Activated naive CD8-positive, alpha-beta T cell treated with anti-CD3 and anti-CD28 coated beads for 36 hours (primary cell): ENCODE results near the gene PDE11A. TPM values are rescaled to one million over a fixed set of nuclear protein-coding genes. Genes with fewer than 3 reads are reported as not detected.
"Not testable (repeated sequence)": the region's sequence is repeated elsewhere in the genome, so short reads cannot be mapped to it uniquely, and the experiment has no call there.

Experiments used
- DNase-seq: peaks from one replicate; pipeline ENCODE4 v3.0.0; 2021
- H3K27ac Mint-ChIP-seq: one replicate; pipeline ENCODE4 v1.8.0; 2022; ENCODE audit warnings: mild to moderate bottlenecking, moderate library complexity, mixed read lengths
- H3K27me3 Mint-ChIP-seq: one replicate; pipeline ENCODE4 v1.8.0; 2022; ENCODE audit warnings: mild to moderate bottlenecking, mixed read lengths
- H3K36me3 Mint-ChIP-seq: one replicate; pipeline ENCODE4 v1.8.0; 2021; ENCODE audit warnings: mild to moderate bottlenecking, mixed read lengths
- H3K4me1 Mint-ChIP-seq: one replicate; pipeline ENCODE4 v1.8.0; 2021; ENCODE audit warnings: mixed read lengths
- H3K4me3 Mint-ChIP-seq: one replicate; pipeline ENCODE4 v1.8.0; 2022; ENCODE audit warnings: mild to moderate bottlenecking, moderate library complexity, mixed read lengths
- H3K9me3 Mint-ChIP-seq: one replicate; pipeline ENCODE4 v1.8.0; 2022; ENCODE audit warnings: mixed read lengths
- total RNA-seq, 2 experiments: library from RNA; stranded (reverse); gene quantifications; one replicate each; pipeline ENCODE4 v1.2.3, GENCODE V29; 2021

The PDE11A gene
- total RNA-seq, 2 experiments from 2014 or later, result 0.10 TPM; not detected in 1

DNA sequence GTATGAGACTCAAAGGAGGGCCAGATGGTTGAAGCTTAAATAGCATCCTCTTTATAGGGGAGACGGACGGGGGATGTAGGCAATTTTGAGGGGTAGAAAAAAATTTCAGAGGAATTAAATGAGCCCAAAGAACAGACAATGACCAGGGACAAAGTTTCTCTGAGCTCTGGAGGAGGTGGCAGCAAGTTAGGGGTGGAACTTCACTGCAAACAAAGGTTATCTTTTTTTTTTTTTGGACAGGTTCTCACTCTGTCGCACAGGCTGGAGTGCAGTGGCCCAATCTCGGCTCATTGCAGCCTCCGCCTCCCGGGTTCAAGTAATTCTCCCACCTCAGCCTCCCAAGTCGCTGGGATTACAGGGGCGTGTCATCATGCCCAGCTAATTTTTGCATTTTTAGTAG is 195.6 kb downstream of the PDE11A start:
- H3K27me3 Mint-ChIP-seq, result peaks cover 11% of the 10 kb centered on the region

GRCh38 chr2:177874686-177875085 is 197.9 kb downstream of the PDE11A start:
- no peaks in the 10 kb centered on the region for H3K4me1 Mint-ChIP-seq
- H3K4me3 Mint-ChIP-seq, result no peak overlapping the region
- H3K9me3 Mint-ChIP-seq, result no peaks in the 10 kb centered on the region
- no peaks in the 10 kb centered on the region for H3K36me3 Mint-ChIP-seq
- H3K27ac Mint-ChIP-seq, result no peak overlapping the region
- DNase-seq, result no peak
- peaks cover 10% of the 10 kb centered on the region for H3K27me3 Mint-ChIP-seq

More for the DNA sequence above, 195.6 kb downstream of the PDE11A start:
- Mint-ChIP-seq H3K9me3 (peaks cover 2% of the 10 kb centered on the region), H3K27ac (no peak overlapping the region), H3K4me3 (no peak overlapping the region), H3K36me3 (no peaks in the 10 kb centered on the region), H3K4me1 (no peaks in the 10 kb centered on the region)
- no peak for DNase-seq

- Mint-ChIP-seq H3K27ac (no peak overlapping the region), H3K27me3 (peaks cover 10% of the 10 kb centered on the region), H3K4me1 (no peaks in the 10 kb centered on the region), H3K36me3 (no peaks in the 10 kb centered on the region), H3K9me3 (no peaks in the 10 kb centered on the region), H3K4me3 (no peak overlapping the region)
- DNase-seq, result no peak
Observed at GRCh38 chr2:177873915-177874314, 198.7 kb downstream of the PDE11A start.

DNA sequence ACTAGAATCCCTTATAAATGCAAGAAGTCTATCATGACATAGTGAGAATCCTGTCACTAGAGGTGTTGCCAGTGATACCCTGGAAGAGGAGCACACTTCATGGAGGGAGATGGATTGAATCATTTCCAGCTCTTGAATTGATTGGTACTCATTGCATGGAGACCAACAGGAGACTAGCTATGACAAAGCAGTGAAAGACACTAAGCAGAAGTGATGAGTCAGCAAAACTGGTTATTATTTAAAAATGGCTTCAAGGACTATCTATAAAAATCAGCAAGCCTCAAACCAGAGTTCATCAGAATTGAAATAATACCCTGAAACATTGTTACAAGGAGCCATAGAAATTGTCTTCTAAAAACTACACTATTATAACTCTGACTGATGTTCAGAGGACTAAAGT is 200.3 kb downstream of the PDE11A start:
- DNase-seq, result no peak
- Mint-ChIP-seq H3K9me3 (no peaks in the 10 kb centered on the region), H3K4me1 (no peaks in the 10 kb centered on the region)

DNA sequence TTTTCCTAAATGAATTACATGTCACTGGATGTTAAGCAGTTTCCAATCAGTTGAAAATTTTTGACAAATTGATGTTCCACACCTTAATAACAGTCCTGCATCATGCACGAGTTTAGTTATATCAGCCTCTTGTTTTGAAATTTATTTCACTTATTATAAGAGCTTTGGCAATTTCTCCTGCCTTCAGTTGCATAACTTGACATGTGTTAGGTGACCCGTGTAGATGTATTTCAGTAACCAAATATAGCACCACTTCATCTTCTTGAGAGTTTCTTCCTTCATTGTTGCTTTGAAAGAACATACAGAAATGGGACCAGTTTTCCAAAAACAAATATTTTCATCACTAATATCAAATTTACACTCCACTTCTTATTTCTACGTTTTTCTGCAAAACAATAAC is 202.7 kb downstream of the PDE11A start:
- no peak for DNase-seq
- H3K9me3 Mint-ChIP-seq, result no peaks in the 10 kb centered on the region
- no peak overlapping the region for H3K4me3 Mint-ChIP-seq
- no peaks in the 10 kb centered on the region for H3K36me3 Mint-ChIP-seq
- H3K4me1 Mint-ChIP-seq, result no peaks in the 10 kb centered on the region
- H3K27me3 Mint-ChIP-seq, result peaks cover 8% of the 10 kb centered on the region
- H3K27ac Mint-ChIP-seq, result no peak overlapping the region

More for the DNA sequence above, 200.3 kb downstream of the PDE11A start:
- H3K4me3 Mint-ChIP-seq, result no peak overlapping the region
- no peaks in the 10 kb centered on the region for H3K36me3 Mint-ChIP-seq
- no peak overlapping the region for H3K27ac Mint-ChIP-seq
- peaks cover 10% of the 10 kb centered on the region for H3K27me3 Mint-ChIP-seq

DNA sequence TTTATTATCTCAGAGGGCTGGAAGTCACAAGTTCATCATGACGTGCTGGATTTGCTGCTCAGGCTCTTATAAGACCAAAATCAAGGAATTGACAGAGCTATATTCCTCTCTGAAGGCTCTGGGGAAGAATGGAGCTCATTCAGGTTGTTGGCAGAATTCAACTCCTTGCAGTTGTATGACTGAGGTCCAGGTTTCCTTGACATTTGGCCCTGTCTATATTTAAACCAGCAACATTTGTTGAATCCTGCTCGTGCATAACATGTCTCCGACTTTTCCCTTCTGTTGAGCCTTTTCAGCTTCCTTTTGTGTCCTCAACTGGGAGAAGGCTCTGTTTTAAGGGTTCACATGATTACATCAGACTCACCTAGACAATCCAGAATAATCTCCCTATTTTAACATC is 203.4 kb downstream of the PDE11A start:
- Mint-ChIP-seq H3K27ac (no peak overlapping the region), H3K4me3 (no peak overlapping the region)

GRCh38 chr2:177868806-177869205 is 203.8 kb downstream of the PDE11A start:
- no peaks in the 10 kb centered on the region for H3K36me3 Mint-ChIP-seq
- no peaks in the 10 kb centered on the region for H3K4me1 Mint-ChIP-seq
- no peak for DNase-seq
- no peak overlapping the region for H3K4me3 Mint-ChIP-seq
- H3K9me3 Mint-ChIP-seq, result no peaks in the 10 kb centered on the region
- peaks cover 3% of the 10 kb centered on the region for H3K27me3 Mint-ChIP-seq
- no peak overlapping the region for H3K27ac Mint-ChIP-seq

More for the DNA sequence above, 203.4 kb downstream of the PDE11A start:
- DNase-seq, result no peak
- H3K9me3 Mint-ChIP-seq, result no peaks in the 10 kb centered on the region
- no peaks in the 10 kb centered on the region for H3K36me3 Mint-ChIP-seq
- peaks cover 3% of the 10 kb centered on the region for H3K27me3 Mint-ChIP-seq
- H3K4me1 Mint-ChIP-seq, result no peaks in the 10 kb centered on the region

DNA sequence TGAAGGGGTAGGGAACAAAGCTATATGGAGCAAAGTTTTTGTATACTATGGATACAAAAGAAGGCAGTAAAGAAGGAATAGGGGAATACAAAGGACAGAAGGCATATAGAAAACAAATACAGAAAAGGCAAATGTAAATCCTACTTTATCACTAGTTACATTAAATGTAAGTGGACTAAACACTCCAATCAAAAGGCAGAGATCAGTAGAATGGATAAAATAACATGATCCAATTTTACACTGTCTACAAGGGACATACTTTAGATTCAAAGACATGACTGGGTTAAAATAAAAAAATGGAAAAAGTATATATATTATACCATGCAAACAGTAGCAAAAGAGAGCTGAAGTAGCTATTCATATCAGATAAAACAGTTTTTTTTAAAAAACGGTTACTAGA is 215.0 kb downstream of the PDE11A start:
- Mint-ChIP-seq H3K4me3 (no peak overlapping the region), H3K27ac (no peak overlapping the region), H3K27me3 (peaks cover 11% of the 10 kb centered on the region), H3K9me3 (peaks cover 11% of the 10 kb centered on the region), H3K36me3 (no peaks in the 10 kb centered on the region), H3K4me1 (no peaks in the 10 kb centered on the region)
- no peak for DNase-seq

DNA sequence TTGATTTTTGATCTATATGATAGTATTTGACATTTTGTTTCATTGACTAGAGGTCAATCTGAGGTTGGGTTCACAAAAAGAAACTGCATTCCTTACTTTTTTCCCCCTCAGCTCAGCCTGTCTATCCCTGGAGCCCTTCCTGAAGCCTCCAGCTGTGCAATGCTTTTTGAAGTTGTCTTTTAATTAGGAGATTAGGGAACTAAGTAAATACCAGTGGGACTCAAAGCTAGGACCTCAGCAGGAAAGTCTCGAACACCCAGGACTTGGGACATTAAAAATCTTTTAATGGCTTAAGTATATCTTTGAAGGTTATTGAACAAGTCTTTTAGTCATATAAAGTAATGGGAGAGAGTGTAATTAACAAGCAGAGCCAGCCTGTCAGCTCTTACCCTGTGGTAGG is 220.2 kb downstream of the PDE11A start:
- DNase-seq, result no peak
- H3K4me1 Mint-ChIP-seq, result no peaks in the 10 kb centered on the region
- peaks cover 7% of the 10 kb centered on the region for H3K9me3 Mint-ChIP-seq
- H3K27ac Mint-ChIP-seq, result no peak overlapping the region
- H3K36me3 Mint-ChIP-seq, result no peaks in the 10 kb centered on the region
- H3K27me3 Mint-ChIP-seq, result peaks cover 16% of the 10 kb centered on the region
- H3K4me3 Mint-ChIP-seq, result no peak overlapping the region

GRCh38 chr2:177843188-177843587 is 229.4 kb downstream of the PDE11A start:
- Mint-ChIP-seq H3K27ac (no peak overlapping the region), H3K36me3 (no peaks in the 10 kb centered on the region), H3K4me3 (no peak overlapping the region), H3K4me1 (no peaks in the 10 kb centered on the region), H3K9me3 (no peaks in the 10 kb centered on the region), H3K27me3 (peaks cover 3% of the 10 kb centered on the region)
- DNase-seq, result no peak

DNA sequence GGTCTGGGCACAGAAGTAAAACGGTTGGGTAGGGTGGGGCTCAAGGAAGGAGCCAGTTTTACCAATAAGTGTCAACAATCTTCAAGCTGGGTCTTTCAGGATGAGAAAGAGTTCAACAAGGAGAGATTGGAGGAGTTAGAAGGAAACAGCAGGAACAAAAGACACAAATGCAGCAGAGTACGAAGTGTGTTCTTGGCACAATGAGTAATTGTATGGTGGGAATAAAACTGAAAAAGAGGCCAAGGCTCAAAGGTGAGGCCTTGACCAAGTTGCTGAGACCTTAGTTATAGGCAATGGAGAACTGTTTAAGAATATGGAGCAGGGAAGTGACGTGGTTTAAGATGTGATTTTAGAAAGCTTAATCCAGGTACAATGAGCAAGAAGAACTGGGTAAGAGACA is 230.3 kb downstream of the PDE11A start:
- Mint-ChIP-seq H3K4me3 (no peak overlapping the region), H3K9me3 (peaks cover 4% of the 10 kb centered on the region), H3K27ac (no peak overlapping the region), H3K36me3 (no peaks in the 10 kb centered on the region), H3K4me1 (no peaks in the 10 kb centered on the region), H3K27me3 (peaks cover 3% of the 10 kb centered on the region)
- no peak for DNase-seq

- H3K27ac Mint-ChIP-seq, H3K4me3 Mint-ChIP-seq, H3K4me1 Mint-ChIP-seq, H3K27me3 Mint-ChIP-seq, H3K9me3 Mint-ChIP-seq, DNase-seq, H3K36me3 Mint-ChIP-seq: not testable (repeated sequence)
Observed at GRCh38 chr2:177835418-177836204, 237.0 kb downstream of the PDE11A start.

DNA sequence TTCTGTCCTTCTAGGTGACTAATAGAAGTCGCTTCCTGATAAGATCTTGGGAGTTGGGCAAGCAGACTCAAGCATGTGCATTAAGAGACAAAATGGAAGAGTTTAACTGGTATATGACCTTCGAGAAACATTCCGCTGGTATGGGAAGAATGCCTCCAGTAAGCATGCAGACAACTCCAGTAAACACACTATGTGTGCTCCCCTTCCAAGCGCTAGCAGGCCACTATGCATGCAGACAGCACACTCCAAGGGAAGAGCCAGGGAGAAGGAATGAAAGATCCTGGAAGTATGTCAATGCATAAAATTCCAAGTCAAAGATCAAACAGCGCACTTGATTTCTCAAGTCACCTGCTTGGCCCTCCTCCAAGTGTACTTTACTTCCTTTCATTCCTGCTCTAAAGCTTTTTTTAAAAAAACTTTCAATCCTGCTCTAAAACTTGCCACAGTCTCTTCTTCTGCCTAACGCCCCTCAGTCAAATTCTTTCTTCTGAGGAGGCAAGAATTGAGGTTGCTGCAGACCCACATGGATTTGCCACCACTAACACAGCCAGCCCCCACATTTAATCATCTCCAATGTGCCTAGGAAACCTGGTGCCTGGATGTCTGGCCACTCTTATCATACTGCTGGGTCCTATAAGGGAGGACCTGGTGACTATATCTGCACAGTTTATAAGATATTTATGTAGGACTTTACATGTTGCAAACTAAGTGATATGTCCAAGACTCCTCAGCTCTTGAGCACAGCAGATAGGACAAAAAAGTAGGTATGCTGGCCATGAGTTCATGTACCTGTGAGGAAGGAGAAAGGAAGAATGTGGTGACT is 239.8 kb downstream of the PDE11A start:
- Mint-ChIP-seq H3K27ac (no peak overlapping the region), H3K36me3 (no peaks in the 10 kb centered on the region), H3K9me3 (peaks cover 4% of the 10 kb centered on the region), H3K27me3 (no peaks in the 10 kb centered on the region), H3K4me3 (no peak overlapping the region), H3K4me1 (no peaks in the 10 kb centered on the region)
- no peak for DNase-seq

DNA sequence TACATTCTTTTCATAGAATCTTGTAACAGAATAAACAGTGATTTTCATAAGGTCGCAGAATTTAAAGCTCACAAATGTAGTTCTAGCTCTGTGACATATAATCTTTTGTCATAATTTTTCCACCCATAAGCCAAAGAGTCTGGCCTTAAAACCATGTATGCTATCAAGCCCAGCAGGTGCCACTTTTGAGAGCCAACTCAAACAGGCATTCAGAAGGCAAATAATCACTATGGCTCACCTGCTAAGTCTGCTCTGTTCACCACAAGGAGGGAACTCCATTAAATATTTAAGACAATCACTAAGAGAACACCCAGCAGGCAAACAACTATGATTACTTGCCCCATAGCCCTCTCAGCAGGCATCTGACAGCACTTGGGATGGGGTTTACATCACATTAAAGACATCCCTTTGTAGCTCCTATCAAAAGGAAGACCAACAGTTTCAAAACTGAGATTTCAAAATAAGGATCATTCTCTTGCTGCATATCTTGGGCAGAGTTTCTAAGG is 241.6 kb downstream of the PDE11A start:
- no peaks in the 10 kb centered on the region for H3K4me1 Mint-ChIP-seq
- H3K9me3 Mint-ChIP-seq, result no peaks in the 10 kb centered on the region

GRCh38 chr2:177828557-177828956 is 244.0 kb downstream of the PDE11A start:
- Mint-ChIP-seq H3K27me3 (peaks cover 5% of the 10 kb centered on the region), H3K4me1 (no peaks in the 10 kb centered on the region), H3K9me3 (no peaks in the 10 kb centered on the region), H3K27ac (no peak overlapping the region), H3K4me3 (no peak overlapping the region), H3K36me3 (no peaks in the 10 kb centered on the region)
- no peak for DNase-seq

More for the DNA sequence above, 241.6 kb downstream of the PDE11A start:
- no peak for DNase-seq
- no peak overlapping the region for H3K4me3 Mint-ChIP-seq
- H3K27ac Mint-ChIP-seq, result no peak overlapping the region
- no peaks in the 10 kb centered on the region for H3K36me3 Mint-ChIP-seq
- no peaks in the 10 kb centered on the region for H3K27me3 Mint-ChIP-seq
